ENCODE results near the gene RGS1.

RGS1 gene, protein sequence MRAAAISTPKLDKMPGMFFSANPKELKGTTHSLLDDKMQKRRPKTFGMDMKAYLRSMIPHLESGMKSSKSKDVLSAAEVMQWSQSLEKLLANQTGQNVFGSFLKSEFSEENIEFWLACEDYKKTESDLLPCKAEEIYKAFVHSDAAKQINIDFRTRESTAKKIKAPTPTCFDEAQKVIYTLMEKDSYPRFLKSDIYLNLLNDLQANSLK

DNA sequence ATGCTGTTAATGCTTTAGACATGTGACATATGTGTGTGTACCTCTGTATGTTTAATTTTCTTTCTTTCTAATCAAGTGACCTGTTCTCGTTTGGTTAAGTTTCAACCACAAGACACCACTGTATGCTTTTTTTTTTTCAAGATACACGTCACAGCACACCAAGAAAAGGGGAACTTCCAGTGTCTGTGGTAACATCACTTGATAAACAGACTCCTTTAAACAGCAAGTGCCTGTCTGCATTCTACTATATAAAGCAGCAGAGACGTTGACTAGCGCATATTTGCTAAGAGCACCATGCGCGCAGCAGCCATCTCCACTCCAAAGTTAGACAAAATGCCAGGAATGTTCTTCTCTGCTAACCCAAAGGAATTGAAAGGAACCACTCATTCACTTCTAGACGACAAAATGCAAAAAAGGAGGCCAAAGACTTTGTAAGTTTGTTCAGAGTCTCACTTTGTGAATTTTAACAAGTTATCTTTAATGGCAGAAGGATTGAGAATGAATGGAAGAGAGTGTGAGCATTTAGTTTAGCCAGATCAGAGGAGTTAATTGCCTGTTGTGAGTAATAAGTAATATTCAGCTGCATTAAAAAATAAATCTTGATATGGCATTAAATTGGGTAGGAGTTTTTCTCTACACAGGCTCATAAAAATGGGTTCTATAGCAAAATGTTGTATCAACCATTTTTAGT is at the start of gene RGS1:
Gene RGS1, plus strand, starts transcription at position 275 of the 691 bp plus-strand sequence. Its CDS starts 20 bp downstream, at position 295.
- DNase-seq (ENCODE audit: low spot score), result peak; percentile 57
- TF ChIP-seq, protein P1, sequence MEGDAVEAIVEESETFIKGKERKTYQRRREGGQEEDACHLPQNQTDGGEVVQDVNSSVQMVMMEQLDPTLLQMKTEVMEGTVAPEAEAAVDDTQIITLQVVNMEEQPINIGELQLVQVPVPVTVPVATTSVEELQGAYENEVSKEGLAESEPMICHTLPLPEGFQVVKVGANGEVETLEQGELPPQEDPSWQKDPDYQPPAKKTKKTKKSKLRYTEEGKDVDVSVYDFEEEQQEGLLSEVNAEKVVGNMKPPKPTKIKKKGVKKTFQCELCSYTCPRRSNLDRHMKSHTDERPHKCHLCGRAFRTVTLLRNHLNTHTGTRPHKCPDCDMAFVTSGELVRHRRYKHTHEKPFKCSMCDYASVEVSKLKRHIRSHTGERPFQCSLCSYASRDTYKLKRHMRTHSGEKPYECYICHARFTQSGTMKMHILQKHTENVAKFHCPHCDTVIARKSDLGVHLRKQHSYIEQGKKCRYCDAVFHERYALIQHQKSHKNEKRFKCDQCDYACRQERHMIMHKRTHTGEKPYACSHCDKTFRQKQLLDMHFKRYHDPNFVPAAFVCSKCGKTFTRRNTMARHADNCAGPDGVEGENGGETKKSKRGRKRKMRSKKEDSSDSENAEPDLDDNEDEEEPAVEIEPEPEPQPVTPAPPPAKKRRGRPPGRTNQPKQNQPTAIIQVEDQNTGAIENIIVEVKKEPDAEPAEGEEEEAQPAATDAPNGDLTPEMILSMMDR (IDR thresholded peaks at IDR 0.05; ENCODE audit: extremely low read depth, missing control alignments), result no peak

DNA sequence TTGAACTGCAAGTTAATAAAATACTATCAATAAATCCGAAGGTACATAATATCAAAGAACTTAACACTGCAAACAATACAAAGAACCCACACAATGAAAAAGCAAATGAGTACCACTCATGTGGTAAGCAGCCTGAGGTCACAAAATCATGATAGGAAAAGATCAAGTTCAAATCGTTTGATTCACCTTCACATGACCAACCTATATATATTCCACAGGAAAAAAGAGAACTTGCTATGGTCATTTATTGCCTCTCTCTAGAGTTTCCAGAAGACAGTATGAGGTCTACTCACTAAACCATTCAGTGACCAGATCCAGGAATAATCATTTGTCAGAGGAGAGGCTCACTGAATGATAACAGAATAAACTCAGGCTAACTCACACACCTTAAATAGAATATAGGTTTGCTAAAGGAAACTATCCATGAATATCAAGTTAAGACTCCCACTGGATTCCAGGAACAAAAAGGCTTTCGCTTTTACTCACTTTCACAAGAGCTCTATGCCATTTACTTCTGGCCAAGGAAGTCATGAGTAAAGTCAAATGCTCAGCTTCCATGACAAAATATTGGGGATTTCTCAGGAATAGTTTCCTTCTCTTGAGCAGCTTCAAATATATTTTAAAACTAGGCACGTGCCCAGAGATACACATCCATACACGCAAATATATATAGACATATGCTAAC is 48.3 kb upstream of the RGS1 start:
- TF ChIP-seq, protein P1 (IDR thresholded peaks at IDR 0.05; ENCODE audit: extremely low read depth, missing control alignments), result no peak
- no peak for DNase-seq (ENCODE audit: low spot score)

DNA sequence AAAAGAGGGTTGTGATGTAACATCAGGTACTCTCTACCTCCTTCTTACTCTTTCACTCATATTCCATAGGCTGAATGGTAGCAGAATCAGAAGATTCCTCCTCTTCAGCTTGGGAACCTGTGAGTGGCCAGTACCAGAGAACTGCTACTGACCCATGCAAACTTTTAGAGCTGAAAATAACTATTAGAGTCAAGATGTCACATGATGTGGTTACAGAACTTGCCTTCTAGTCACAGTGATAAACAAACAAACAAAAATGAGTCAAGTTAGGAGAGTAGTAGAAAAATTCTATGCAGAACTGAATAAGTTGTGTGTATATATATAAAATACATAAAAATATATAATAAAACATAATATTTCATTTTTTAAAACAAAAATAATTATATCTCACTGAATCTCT is 47.6 kb upstream of the RGS1 start:
- TF ChIP-seq, protein P1 (IDR thresholded peaks at IDR 0.05; ENCODE audit: extremely low read depth, missing control alignments), result no peak
- no peak for DNase-seq (ENCODE audit: low spot score)

DNA sequence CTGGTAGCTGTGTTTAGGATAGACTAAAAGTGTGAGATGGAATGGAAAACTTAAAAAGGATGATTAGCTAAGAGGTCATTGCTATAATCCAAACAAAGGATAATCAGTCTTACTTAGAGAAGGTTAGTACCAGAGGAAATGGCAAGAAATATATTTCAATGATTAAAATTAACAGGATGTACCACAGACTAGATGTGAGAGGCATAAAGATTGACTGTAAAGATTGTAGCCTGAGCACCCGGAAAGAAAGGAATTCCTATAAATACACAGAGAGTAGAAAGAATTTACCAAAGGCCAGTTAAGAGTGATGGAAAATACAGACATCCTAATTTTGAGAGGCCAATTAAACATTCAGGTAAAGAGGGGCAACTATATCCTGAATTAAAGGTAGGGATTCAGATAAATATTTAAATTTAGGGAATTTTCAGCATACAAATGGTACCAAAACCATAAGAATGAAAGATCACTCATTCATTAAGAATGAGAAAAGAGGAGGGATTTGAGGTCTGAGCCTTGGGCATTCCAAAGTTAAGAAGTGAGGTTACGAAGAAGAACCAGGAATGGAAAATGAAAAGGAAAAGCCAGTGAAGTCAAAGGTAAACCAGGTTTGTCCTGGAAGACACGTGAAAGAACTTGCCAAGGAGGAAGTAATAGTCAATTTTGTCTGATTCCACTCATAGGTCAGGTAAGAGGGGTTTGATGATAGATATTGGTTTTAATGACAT is 46.4 kb upstream of the RGS1 start:
- TF ChIP-seq, protein P1 (IDR thresholded peaks at IDR 0.05; ENCODE audit: extremely low read depth, missing control alignments), result no peak
- DNase-seq (ENCODE audit: low spot score), result no peak

DNA sequence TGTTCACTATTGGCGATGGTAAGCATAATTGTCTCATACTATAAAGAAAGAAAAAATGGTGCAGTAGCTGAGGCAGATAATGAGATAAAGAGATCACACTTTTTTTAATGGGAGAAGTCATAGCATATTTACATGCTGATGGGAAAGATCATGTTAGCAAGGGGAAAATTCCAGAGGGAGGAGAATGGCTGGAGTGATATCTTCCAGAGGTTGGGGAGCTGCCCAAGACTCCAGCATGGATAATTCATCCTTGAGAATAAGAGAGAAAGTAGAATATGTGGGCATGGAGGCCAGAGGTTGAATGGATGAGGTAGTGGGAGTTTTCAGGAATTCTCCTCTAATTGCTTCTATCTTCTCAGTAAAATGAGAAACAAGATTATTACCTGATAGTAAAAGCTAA is 45.8 kb upstream of the RGS1 start:
- TF ChIP-seq, protein P1 (IDR thresholded peaks at IDR 0.05; ENCODE audit: extremely low read depth, missing control alignments), result no peak
- no peak for DNase-seq (ENCODE audit: low spot score)

DNA sequence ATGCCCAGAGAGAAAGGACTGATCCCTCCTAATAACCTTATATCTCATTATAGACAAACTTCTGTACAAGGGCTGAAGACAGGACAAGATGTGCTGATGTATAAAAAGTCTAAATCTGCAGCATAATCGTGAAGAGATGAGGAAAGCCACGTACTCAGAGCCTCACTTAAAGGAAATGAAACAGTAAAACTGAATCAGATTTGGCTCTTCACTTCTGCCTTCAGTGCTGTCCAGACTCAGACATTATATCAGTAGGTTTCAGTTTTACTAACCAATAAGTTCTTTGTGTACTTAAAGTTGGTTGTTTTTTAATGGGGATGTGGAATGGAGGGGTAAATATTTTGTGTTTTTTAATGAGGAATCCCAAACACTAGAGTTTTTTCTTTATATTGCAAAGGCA is 45.3 kb upstream of the RGS1 start:
- peak; percentile 46 for DNase-seq (ENCODE audit: low spot score)
- TF ChIP-seq, protein P1 (IDR thresholded peaks at IDR 0.05; ENCODE audit: extremely low read depth, missing control alignments), result no peak

DNA sequence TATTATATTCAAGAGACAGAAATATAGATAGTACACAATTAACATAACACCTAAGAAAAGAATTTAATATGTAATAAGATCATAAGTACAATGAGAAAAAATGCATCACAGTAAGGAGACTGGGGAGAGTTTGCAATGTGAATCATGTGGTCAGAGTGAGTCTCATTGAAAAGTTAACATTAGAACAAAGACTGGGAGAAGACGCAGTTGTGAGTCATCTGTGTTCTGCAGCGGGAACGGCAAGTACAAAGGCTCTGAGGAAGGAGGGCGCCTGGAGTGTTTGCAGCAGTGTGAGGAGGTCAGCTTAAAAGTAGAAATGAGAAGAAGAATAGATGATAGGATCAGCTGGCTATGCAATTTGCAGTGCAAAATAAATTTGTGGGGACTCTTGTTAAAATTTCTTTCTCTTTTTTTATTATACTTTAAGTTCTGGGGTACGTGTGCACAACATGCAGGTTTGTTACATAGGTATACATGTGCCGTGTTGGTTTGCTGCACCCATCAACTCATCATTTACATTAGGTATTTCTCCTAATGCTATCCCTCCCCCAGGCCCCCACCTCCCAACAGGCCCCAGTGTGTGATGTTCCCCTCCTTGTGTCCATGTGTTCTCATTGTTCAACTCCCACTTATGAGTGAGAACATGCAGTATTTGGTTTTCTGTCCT is 44.4 kb upstream of the RGS1 start:
- peak; percentile 18 for DNase-seq (ENCODE audit: low spot score)

Measured in GM20000 (cell line).